NCI-H1105 (cell line): ENCODE measurements around the gene POU2AF1.

Source experiments
- DNase-seq: peaks from one replicate; lab custom pipeline; 2025; lab: John Stamatoyannopoulos, UW

POU2AF1 gene

DNA sequence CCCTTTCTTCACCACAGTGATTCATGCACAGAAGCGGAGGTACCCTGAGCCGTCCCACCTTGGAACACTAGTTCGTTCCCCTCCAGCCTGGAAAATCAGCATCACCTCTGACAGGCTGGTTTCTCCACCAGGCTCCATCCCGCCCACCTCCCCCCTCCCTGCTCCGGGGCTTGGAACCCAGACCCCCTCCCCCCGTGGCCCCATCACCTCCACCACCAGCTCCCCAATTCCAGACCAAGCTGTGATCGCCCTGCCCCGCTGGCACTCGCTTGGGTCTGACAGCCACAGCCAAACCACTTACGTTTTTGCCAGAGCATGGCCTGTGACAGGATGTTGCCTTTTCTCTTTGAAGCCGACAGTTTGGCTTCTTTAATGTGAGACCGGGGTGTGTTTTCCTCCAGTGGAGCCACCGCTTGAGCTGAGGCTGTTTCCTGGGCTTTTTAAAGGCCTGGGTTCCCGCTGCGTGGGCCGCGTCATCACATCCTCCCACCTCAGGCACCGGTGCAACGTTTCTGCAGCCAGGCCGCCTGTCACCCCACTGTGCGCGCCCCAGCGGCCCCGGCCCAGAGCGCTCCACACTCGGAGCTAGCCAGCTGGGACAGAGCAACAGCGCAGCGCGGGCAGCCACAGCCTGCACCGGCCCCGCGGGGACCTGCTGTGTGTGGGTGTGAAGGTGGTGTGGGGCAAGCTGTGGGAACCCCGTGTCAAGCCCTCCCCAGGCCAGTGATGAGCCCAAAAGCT lies at the start of gene POU2AF1:
Gene POU2AF1, minus strand, starts transcription at position 415 of the 741 bp plus-strand sequence. Its CDS starts 98 bp downstream, at position 317.
- no peak for DNase-seq

- DNase-seq = no peak
Observed at GRCh38 chr11:111428113-111428876, 49.2 kb upstream of the POU2AF1 start.

GRCh38 chr11:111427471-111427912 lies 48.4 kb upstream of the POU2AF1 start:
- DNase-seq = peak; percentile 95

- peak; percentile 94 for DNase-seq
Observed at GRCh38 chr11:111426617-111427016, 47.5 kb upstream of the POU2AF1 start.

DNA sequence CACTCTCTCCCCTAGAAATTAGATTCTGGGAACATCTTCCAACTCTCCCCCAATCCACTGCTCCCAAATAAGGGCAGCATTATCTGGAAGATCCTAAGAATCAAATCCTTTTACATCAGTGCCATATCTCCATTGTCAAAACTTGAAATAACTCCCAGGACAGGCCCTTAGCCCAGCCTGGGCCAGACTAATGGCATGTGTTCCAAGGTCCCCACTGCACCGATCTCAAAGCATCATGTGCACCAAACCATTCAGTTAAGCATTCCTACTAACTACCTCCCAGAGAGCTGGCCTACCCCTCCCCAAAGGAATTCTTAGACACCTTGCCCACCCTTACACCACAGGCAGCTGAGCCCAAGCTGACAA lies 44.2 kb upstream of the POU2AF1 start:
- no peak for DNase-seq

DNA sequence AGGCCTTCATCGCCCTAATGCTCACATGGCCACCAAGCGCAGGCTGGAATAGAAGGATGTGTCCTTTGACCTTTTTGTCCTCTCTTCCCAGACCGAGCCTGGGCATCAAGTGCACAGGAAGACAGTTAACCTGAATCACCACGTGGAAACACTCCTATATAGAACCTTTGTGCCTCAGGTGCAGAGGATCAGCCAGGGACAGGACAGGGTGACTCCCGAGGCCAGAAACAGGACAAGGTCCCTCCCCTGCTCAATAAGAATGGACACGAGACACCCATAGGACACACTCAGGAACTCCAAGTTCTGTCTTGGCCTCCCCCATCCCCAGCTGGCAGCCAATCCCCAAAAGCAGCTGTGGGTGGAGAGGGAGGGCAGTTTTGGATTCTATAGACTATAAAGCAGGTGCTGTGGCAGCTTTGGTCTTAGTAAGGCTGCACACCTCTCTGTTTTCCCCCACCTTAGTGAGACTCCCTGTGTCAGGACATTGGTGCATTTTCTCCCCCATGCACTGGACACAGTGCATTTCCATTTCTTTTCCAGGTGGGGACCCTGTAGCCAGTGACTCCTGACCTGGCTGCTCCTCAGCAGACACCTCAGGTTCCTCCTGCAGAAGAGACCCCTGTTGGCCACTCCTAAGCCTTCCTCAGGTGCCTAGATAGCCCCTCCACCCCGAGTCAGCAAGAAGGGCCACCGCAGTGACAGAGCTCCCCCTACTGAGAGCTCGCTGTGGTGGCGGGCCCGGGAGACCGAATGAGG lies 43.6 kb upstream of the POU2AF1 start:
- DNase-seq = peak; percentile 82

- no peak for DNase-seq
Observed at GRCh38 chr11:111421251-111421650, 42.2 kb upstream of the POU2AF1 start.

- DNase-seq = peak; percentile 12
Observed at GRCh38 chr11:111419641-111420327, 40.7 kb upstream of the POU2AF1 start.

GRCh38 chr11:111419181-111419580 lies 40.1 kb upstream of the POU2AF1 start:
- DNase-seq = no peak

GRCh38 chr11:111418436-111418787 lies 39.3 kb upstream of the POU2AF1 start:
- DNase-seq = no peak

DNA sequence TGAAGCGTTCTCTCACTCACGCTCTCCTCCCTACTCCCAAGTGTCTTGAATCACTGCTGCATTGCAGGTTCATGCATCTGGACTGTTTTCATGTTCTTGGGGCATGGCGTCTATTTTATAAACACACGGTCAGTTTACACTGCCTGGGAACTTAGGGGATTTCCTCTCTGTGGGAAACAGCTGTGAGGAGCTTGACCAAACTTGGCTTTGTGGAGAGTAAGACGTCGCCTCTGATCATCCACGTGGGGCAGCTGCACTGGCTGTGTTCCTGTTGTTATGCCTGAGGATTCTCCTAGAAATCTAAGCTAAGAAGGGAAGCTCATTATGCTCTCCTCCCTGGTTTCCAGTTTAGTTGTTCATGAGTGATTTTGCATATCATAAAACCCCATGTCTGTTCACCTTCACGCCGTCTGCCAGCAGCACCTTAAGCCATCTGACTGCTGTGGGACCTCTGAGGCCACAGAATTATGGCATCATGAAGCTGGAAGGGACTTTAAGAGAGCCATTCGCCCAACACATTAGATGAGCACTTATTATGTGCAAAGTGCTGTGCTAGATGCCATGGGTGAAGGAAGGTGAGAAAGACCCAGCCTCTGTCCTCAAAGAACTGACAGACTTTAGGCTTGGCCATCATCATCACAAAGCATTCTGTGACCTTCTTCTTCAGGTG lies 38.8 kb upstream of the POU2AF1 start:
- DNase-seq = no peak

DNA sequence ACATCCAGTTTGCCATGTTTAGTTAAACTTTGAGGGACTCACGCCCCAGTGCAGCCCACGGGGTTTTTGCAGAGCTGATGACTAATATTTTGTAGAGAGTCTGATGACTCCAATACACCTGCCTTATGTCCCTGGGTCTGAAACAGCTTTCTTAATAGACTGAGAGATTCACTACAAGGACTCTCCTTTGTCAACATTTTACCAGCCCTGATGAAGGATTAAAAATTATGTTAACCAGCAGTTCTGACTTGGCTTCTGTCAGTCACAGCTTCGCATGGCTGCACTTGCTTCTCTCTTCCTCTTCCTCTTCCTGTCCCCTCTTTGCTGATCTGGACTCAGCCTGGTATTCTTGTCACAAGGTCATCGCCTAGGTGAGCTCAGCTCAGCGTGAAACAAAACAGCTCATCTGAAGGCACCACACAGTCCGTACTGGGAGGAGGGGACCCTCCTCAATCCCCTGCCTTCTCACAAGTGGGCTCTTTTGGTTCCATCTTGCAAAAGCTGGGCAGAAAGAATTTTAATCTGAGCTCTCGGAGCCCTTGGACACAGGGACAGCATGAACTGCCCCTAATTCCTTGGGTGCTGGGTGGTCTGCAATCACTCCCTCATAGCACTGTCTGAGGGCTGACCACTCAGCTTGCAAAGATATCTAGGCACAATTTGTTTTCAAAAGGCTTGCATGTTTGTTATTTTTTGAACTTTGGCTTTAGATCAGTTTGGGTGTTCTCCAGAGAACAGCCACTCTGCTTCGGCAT lies 38.1 kb upstream of the POU2AF1 start:
- DNase-seq = no peak

- no peak for DNase-seq
Observed at GRCh38 chr11:111416231-111416960, 37.3 kb upstream of the POU2AF1 start.

DNA sequence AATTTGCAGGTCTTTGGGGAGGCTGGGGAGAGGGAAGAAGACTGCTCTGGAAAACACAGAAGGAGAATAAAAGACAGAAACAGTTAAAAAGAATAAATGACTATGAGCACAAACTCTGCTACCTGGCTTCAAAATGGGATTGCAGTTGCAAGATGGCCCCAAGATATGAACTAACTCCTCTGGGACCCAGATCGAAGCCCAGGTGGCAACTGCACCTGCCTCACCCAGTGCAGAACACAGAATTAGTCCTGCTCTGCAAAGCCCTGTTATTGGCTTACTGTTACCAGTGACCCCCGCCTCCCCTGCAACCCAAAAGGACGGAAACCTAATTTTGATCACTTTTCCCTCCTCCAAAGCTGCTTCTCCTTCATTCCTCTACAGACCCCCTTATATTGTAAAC lies 35.9 kb upstream of the POU2AF1 start:
- DNase-seq = no peak

DNA sequence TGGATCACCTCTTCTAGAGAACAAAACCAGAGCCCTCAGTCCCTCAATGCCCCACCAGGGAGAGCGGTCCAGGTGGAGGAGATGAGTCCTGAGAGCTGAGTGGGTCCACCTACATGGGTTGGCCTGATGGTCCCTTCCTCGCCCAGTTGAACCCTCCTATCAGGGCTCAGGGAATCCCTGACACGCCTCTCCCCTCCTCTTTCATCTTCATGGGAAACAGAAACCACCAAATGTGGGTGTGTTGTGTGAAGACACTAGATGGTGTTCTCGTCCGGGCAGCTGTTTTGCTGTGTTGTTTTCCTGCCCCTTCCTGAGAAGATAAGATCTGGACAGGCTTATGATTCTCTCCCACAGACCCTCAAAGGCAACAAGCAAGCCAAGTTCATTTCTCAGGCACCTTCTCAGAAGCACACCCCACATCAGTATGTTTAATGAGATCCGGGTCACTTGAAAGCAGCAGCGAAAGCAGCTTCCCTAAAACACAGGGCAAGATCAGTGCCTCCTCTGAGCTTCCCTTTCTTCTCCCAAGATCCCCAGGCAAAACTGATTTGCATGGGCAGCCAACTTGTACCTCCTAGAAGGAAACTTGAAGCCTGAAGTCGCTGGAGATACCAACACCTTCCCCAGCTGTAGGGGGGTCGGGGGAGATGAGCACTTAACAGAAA lies 35.3 kb upstream of the POU2AF1 start:
- no peak for DNase-seq

GRCh38 chr11:111413849-111414248 lies 34.8 kb upstream of the POU2AF1 start:
- DNase-seq = no peak

GRCh38 chr11:111412293-111412692 lies 33.2 kb upstream of the POU2AF1 start:
- no peak for DNase-seq

DNA sequence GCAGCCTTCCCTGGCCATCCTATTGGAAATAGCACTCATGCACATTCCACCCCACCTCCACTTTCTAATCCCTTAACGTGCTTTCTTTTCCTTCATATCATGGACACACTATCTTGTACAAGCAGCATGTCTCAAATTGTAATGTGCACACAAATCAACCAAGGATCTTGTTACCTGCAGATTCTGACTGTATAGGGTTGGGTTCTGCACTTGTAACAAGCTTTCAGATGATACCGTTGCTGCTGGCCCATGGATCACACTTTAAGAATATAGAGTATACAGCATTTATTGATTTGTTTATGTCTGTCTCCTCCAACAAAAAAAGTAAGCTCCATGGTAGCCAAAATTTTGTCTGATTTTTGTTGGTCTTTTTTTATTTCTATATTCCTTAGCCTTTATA lies 32.4 kb upstream of the POU2AF1 start:
- DNase-seq = no peak

- no peak for DNase-seq
Observed at GRCh38 chr11:111410951-111411350, 31.9 kb upstream of the POU2AF1 start.

GRCh38 chr11:111409915-111410314 lies 30.8 kb upstream of the POU2AF1 start:
- no peak for DNase-seq
